Endothelial cell of umbilical vein (primary cell): Measurements from ENCODE around the gene TMEM54. TPM values are rescaled to one million over a fixed set of nuclear protein-coding genes. Genes with fewer than 3 reads are reported as not detected.

Source experiments
- BruUV-seq: library from RNA; stranded (reverse); fragments of 400-500 nt; replicated peaks from 2 replicates; lab custom pipeline; 2021; lab: Mats Ljungman, UMichigan
- CTCF ChIA-PET: fragments of 300-600, 350-600 bp; sonication (Branson Sonifier 250); formaldehyde crosslinking; loops from one replicate; lab custom pipeline; 2021; ENCODE audit warnings: antibody characterized with exemption, inconsistent platforms; lab: Charles Lee
- POLR2A ChIA-PET: fragments of 300-600, 350-600 bp; sonication (Branson Sonifier 250); formaldehyde crosslinking; loops from one replicate; lab custom pipeline; 2021; ENCODE audit warnings: antibody characterized with exemption, inconsistent platforms; lab: Charles Lee
- DNase-seq: peaks from one replicate; pipeline ENCODE4 v3.0.0-alpha.2; 2011; ENCODE audit warnings: low read depth, low spot score
- FAIRE-seq: peaks from 2 replicates; lab custom pipeline; 2011; peaks lifted over from hg19 to GRCh38; lab: Jason Lieb, UNC
- H2AFZ ChIP-seq: 2 replicates; pipeline ENCODE4 v1.6.0; 2012; ENCODE audit warnings: low read depth, low read length, control low read depth, inconsistent platforms
- H3K27ac ChIP-seq: 2 replicates; pipeline ENCODE4 v1.5.1; 2011; ENCODE audit warnings: low read depth, mild to moderate bottlenecking, control low read depth, low read length, moderate library complexity; ENCODE audit not compliant: insufficient read depth
- H3K27me3 ChIP-seq, 2 experiments: 2 replicates each; pipeline versions ENCODE4 v1.6.0 to v1.6.1; 2011; ENCODE audit warnings: low read length in 2 of 2, mixed read lengths in 1 of 2; ENCODE audit not compliant: control insufficient read depth in 2 of 2, insufficient read depth in 2 of 2
- H3K36me3 ChIP-seq, 2 experiments: 2 replicates in 1 of 2; 3 replicates in 1 of 2; pipeline ENCODE4 v1.5.1; 2011; ENCODE audit warnings: low read length in 2 of 2, mild to moderate bottlenecking in 1 of 2, moderate library complexity in 1 of 2; ENCODE audit not compliant: control insufficient read depth in 2 of 2, insufficient read depth in 2 of 2; ENCODE audit errors: extremely low read depth in 1 of 2
- H3K4me1 ChIP-seq: 3 replicates; pipeline ENCODE4 v1.5.1; 2011; ENCODE audit warnings: mild to moderate bottlenecking, low read length; ENCODE audit not compliant: control insufficient read depth, insufficient read depth; ENCODE audit errors: extremely low read depth
- H3K4me2 ChIP-seq: 2 replicates; pipeline ENCODE4 v1.6.1; 2011; ENCODE audit warnings: low read length, control low read depth, mixed read lengths; ENCODE audit not compliant: insufficient read depth
- H3K4me3 ChIP-seq, 3 experiments: fragments of 200-600 bp in 1 of 3; sonication (generic), shearing (Covaris generic) in 1 of 3; replicated peaks in 1 of 3; 2 replicates each; pipeline ENCODE4 v1.5.1; 2011 to 2016; ENCODE audit warnings: control low read depth in 3 of 3, low read length in 3 of 3, mild to moderate bottlenecking in 2 of 3, inconsistent platforms in 1 of 3, low read depth in 1 of 3, moderate library complexity in 1 of 3; ENCODE audit not compliant: insufficient read depth in 1 of 3
- H3K79me2 ChIP-seq: 2 replicates; pipeline ENCODE4 v1.6.0; 2012; ENCODE audit warnings: low read length, inconsistent platforms; ENCODE audit not compliant: control insufficient read depth, insufficient read depth
- H3K9ac ChIP-seq: replicated peaks from 2 replicates; pipeline ENCODE3; 2011; ENCODE audit warnings: low read length, control low read depth; ENCODE audit not compliant: insufficient read depth; ENCODE audit errors: extremely low read depth
- H3K9me1 ChIP-seq: replicated peaks from 3 replicates; pipeline ENCODE4 v1.6.0; 2011; ENCODE audit warnings: mild to moderate bottlenecking, low read length; ENCODE audit not compliant: control insufficient read depth, insufficient read depth; ENCODE audit errors: extremely low read depth
- H3K9me3 ChIP-seq: replicated peaks from 2 replicates; pipeline ENCODE4 v1.5.1; 2012; ENCODE audit warnings: low read length, inconsistent platforms; ENCODE audit not compliant: control insufficient read depth, insufficient read depth
- H4K20me1 ChIP-seq: replicated peaks from 2 replicates; pipeline ENCODE3; 2011; ENCODE audit warnings: mild to moderate bottlenecking, low read length; ENCODE audit not compliant: control insufficient read depth, insufficient read depth; ENCODE audit errors: extremely low read depth
- EZH2 ChIP-seq: IDR thresholded peaks from 2 replicates; pipeline ENCODE4 v1.6.1; 2012; ENCODE audit warnings: borderline replicate concordance, low read depth, mild to moderate bottlenecking, moderate library complexity, low read length, inconsistent platforms; ENCODE audit not compliant: severe bottlenecking
- FOS ChIP-seq: IDR thresholded peaks from 2 replicates; pipeline ENCODE4 v1.6.1; 2011; ENCODE audit warnings: mild to moderate bottlenecking, low read length, moderate library complexity, borderline replicate concordance; ENCODE audit not compliant: insufficient read depth
- GATA2 ChIP-seq: IDR thresholded peaks from 2 replicates; pipeline ENCODE4 v1.7.0; 2011; ENCODE audit warnings: low read depth, mild to moderate bottlenecking, moderate library complexity, mixed read lengths, low read length; ENCODE audit not compliant: insufficient read length, insufficient read depth
- JUN ChIP-seq: IDR thresholded peaks from 2 replicates; pipeline ENCODE4 v1.6.1; 2011; ENCODE audit warnings: borderline replicate concordance, low read depth; ENCODE audit not compliant: insufficient read length, insufficient read depth
- MYC ChIP-seq: IDR thresholded peaks from one replicate; pipeline ENCODE4 v1.6.1; 2011; ENCODE audit warnings: mild to moderate bottlenecking, low read depth, low read length
- POLR2A ChIP-seq: IDR thresholded peaks from 2 replicates; pipeline ENCODE4 v1.6.1; 2012; ENCODE audit warnings: low read depth, mild to moderate bottlenecking, control low read depth, low read length
- POLR2AphosphoS5 ChIP-seq: IDR thresholded peaks from 2 replicates; pipeline ENCODE4 v1.6.1; 2012; ENCODE audit warnings: low read depth, mild to moderate bottlenecking, control low read depth, low read length, moderate library complexity; ENCODE audit not compliant: insufficient read depth
- dilution Hi-C: fragments of 300-500 bp; cut with MboI; formaldehyde crosslinking; loops from one replicate; pipeline ENCODE4 v1.15.0; 2019; ENCODE audit warnings: low sequenced_read_pairs; ENCODE audit not compliant: extremely low pct_ligation_motif_present
- intact Hi-C: fragments of 100-400 bp; cut with micrococcal nuclease; formaldehyde crosslinking; loops from one replicate; pipeline ENCODE4 v1.10.0; 2022
- polyA plus RNA-seq, 4 experiments: library from polyadenylated mRNA; depleted of rRNA in 3 of 4; stranded (reverse) in 3 of 4; unstranded in 1 of 4; fragments of >200 nt; gene quantifications; 2 replicates each; pipeline versions ENCODE4 v1.2.1 to v1.2.3, GENCODE V29; 2011 to 2012; ENCODE audit warnings: missing spikeins in 1 of 4
- total RNA-seq: library from RNA; stranded (reverse); gene quantifications from 2 replicates; pipeline ENCODE4 v1.2.3, GENCODE V29; 2021
- TF ChIP-seq, protein P1 (sequence below), 2 donors: IDR thresholded peaks; 1 replicate in 1 of 2; 2 replicates in 1 of 2; pipeline ENCODE4 v1.5.1; 2011; ENCODE audit warnings: low read length in 2 of 2, mild to moderate bottlenecking in 2 of 2, moderate library complexity in 2 of 2, control low read depth in 1 of 2, inconsistent platforms in 1 of 2, low read depth in 1 of 2; ENCODE audit not compliant: insufficient read depth in 1 of 2; ENCODE audit errors: extremely low read depth in 1 of 2
- TF ChIP-seq, protein P2 (sequence below): IDR thresholded peaks from 2 replicates; pipeline ENCODE4 v1.6.1; 2011; ENCODE audit not compliant: insufficient read depth, insufficient read length

Gene TMEM54
- total and polyA plus RNA-seq, 2 donors (not counting 3 experiments of a cell fraction or from before 2014, with no cell fraction given) = 23.6 to 77.2 TPM

- Histone ChIP-seq H2AFZ (no peak overlapping the region), H3K4me3 (no peak overlapping the region), H3K9me1 (no peaks in the 10 kb centered on the region), H4K20me1 (no peaks in the 10 kb centered on the region), H3K27me3 (peaks cover 0 to 3% of the 10 kb centered on the region in 2 experiments), H3K4me2 (no peak overlapping the region), H3K36me3 (no peaks in the 10 kb centered on the region), H3K79me2 (no peaks in the 10 kb centered on the region), H3K27ac (no peak overlapping the region), H3K9ac (no peak overlapping the region), H3K4me1 (peaks cover 9% of the 10 kb centered on the region), H3K9me3 (no peaks in the 10 kb centered on the region)
- no peak for DNase-seq
- no peak for FAIRE-seq
- no peak for TF ChIP-seq POLR2A
- ChIA-PET POLR2A (no interaction called here), CTCF (interaction anchor here (1.8 to 7.4 kb wide), 2 partner anchors 78 to 157 kb away, joined by 6 to 340 read pairs; no protein-coding TSS in a partner anchor)
- BruUV-seq = no TSS peak
- dilution Hi-C loops = no loop called here
- intact Hi-C loops = no loop called here
Observed at GRCh38 chr1:32929366-32929765, 28.2 kb upstream of the TMEM54 start.

DNA sequence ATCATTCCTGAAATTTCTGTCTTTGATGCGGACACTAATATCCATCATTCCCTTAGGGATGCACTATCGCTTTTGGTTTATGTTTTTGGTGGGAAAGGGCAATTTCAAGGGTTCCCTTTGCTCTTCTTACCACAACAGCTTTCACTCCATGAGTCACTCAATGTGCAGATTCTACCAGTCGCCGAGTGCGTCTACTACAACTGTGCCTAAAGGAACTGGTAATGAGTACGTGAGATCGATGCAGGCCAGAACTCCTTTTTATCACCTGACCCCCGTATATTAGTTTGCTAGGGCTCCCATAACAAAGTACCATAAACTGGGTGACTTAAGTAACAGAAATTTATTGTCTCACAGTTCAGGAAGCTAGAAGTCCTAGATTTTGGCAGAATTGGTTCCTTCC is 27.5 kb upstream of the TMEM54 start:
- Histone ChIP-seq H3K27me3 (peaks cover 2 to 3% of the 10 kb centered on the region in 2 experiments), H3K27ac (no peak overlapping the region), H3K4me1 (peaks cover 3% of the 10 kb centered on the region), H3K36me3 (no peaks in the 10 kb centered on the region), H3K79me2 (no peaks in the 10 kb centered on the region), H3K4me3 (no peak overlapping the region), H3K9me1 (no peaks in the 10 kb centered on the region), H3K9ac (no peak overlapping the region), H3K9me3 (no peaks in the 10 kb centered on the region), H2AFZ (no peak overlapping the region), H3K4me2 (no peak overlapping the region), H4K20me1 (no peaks in the 10 kb centered on the region)
- ChIA-PET POLR2A (no interaction called here), CTCF (interaction anchor here (1.8 to 2.2 kb wide), 2 partner anchors 78 to 158 kb away, joined by 6 to 12 read pairs; no protein-coding TSS in a partner anchor)
- dilution Hi-C loops = no loop called here
- TF ChIP-seq POLR2AphosphoS5 = no peak
- TF ChIP-seq MYC = no peak
- TF ChIP-seq, protein P1, sequence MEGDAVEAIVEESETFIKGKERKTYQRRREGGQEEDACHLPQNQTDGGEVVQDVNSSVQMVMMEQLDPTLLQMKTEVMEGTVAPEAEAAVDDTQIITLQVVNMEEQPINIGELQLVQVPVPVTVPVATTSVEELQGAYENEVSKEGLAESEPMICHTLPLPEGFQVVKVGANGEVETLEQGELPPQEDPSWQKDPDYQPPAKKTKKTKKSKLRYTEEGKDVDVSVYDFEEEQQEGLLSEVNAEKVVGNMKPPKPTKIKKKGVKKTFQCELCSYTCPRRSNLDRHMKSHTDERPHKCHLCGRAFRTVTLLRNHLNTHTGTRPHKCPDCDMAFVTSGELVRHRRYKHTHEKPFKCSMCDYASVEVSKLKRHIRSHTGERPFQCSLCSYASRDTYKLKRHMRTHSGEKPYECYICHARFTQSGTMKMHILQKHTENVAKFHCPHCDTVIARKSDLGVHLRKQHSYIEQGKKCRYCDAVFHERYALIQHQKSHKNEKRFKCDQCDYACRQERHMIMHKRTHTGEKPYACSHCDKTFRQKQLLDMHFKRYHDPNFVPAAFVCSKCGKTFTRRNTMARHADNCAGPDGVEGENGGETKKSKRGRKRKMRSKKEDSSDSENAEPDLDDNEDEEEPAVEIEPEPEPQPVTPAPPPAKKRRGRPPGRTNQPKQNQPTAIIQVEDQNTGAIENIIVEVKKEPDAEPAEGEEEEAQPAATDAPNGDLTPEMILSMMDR (IDR thresholded peaks at IDR 0.05; ENCODE audit: extremely low read depth in 1 of 2, insufficient read depth in 1 of 2, low read depth in 1 of 2, low read length in 2 of 2) = no peak
- no peak for TF ChIP-seq JUN
- TF ChIP-seq, protein P2, sequence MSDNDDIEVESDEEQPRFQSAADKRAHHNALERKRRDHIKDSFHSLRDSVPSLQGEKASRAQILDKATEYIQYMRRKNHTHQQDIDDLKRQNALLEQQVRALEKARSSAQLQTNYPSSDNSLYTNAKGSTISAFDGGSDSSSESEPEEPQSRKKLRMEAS = no peak
- TF ChIP-seq FOS = no peak
- no peak for TF ChIP-seq EZH2
- no peak for TF ChIP-seq GATA2
- no peak for TF ChIP-seq POLR2A
- DNase-seq (no peak), FAIRE-seq (no peak)
- BruUV-seq = no TSS peak
- intact Hi-C loops = no loop called here
